Cardiac fibroblast (primary cell): ENCODE results near the gene MOV10L1.

Experiments
- DNase-seq, 2 donors: peaks; one replicate each; pipeline versions ENCODE4 v3.0.0 to v3.0.0-alpha.2; 2010; ENCODE audit warnings: low read depth in 2 of 2
- H3K4me3 ChIP-seq, 2 donors: replicated peaks in 1 of 2; 1 replicate in 1 of 2; 2 replicates in 1 of 2; pipeline ENCODE4 v1.5.1; 2011; ENCODE audit warnings: low read depth in 2 of 2, low read length in 2 of 2, mild to moderate bottlenecking in 2 of 2, moderate library complexity in 1 of 2
- TF ChIP-seq, protein P1 (sequence below): IDR thresholded peaks from one replicate; pipeline ENCODE4 v1.5.1; 2011; ENCODE audit warnings: low read depth, mild to moderate bottlenecking, low read length, inconsistent platforms

MOV10L1 gene

DNA sequence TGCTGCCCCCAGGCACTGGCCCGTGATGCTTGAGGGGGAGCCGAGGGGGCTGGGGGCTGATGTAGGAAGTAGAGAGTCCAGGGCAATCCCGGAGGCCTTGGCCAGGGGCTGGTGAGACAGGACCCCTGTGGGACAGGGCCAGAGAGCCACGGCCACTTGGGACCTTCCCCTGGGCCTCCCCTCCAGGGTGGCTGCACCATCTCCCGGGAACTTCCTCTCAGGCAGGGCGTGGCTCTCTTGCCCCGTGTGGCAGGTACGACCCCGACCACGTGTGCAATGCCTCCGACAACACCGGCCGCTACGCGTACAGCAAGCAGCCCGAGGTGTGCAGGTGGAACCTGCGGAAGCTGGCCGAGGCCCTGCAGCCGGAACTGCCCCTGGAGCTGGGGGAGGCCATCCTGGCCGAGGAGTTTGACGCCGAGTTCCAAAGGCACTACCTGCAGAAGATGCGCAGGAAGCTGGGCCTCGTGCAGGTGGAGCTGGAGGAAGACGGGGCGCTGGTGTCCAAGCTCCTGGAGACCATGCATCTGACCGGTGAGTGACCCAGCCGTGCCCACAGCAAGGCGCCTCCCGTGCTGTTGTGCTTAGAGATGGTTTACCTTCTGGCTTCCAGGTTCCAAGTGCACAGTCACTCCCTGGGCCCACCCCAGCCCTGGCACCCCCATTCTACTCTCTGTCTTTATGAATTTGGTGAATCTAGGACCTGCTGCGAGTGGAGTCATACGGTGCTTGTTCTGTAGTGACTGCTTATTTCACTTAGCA, 120.8 kb downstream of the MOV10L1 start:
- H3K4me3 ChIP-seq, result no peak overlapping the region
- TF ChIP-seq, protein P1, sequence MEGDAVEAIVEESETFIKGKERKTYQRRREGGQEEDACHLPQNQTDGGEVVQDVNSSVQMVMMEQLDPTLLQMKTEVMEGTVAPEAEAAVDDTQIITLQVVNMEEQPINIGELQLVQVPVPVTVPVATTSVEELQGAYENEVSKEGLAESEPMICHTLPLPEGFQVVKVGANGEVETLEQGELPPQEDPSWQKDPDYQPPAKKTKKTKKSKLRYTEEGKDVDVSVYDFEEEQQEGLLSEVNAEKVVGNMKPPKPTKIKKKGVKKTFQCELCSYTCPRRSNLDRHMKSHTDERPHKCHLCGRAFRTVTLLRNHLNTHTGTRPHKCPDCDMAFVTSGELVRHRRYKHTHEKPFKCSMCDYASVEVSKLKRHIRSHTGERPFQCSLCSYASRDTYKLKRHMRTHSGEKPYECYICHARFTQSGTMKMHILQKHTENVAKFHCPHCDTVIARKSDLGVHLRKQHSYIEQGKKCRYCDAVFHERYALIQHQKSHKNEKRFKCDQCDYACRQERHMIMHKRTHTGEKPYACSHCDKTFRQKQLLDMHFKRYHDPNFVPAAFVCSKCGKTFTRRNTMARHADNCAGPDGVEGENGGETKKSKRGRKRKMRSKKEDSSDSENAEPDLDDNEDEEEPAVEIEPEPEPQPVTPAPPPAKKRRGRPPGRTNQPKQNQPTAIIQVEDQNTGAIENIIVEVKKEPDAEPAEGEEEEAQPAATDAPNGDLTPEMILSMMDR, result no peak
- no peak for DNase-seq

DNA sequence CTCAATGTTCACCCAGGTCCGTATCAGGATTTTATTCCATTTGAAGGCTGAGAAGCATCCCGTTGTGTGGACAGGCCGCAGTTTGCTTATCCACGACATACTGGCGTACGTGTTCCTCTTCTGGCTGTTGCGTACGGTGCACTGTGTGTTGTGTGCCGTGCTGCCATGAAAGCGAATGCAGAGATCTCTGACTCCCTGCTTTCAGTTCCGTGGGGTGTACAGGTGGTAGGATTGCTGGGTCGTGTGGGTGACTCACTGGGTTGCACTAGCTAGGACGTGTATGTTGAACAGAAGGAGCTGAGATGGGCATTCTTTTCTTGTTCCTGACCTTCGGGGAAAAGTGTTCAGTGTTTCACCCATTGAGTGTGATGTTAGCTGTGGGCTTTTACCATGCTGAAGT, 121.3 kb downstream of the MOV10L1 start:
- TF ChIP-seq, protein P1, result no peak
- DNase-seq, result no peak
- no peak overlapping the region for H3K4me3 ChIP-seq
